Measurements from ENCODE around the gene P4HA2.

P4HA2 gene

GRCh38 chr5:132261881-132262845 is 34.5 kb upstream of the P4HA2 start:
- Histone ChIP-seq H3K27me3 (ENCODE audit: control insufficient read depth, insufficient read depth, low read length) (peaks cover 3% of the 10 kb centered on the region), H3K4me1 (ENCODE audit: control insufficient read depth, insufficient read depth, low read length) (peaks cover 2% of the 10 kb centered on the region), H3K36me3 (ENCODE audit: control insufficient read depth, insufficient read depth, low read length) (no peaks in the 10 kb centered on the region), H3K4me3 (ENCODE audit: low read depth, low read length) (no peak overlapping the region), H3K9me3 (ENCODE audit: control insufficient read depth, insufficient read depth, low read length) (no peaks in the 10 kb centered on the region), H3K9ac (ENCODE audit: low read depth, low read length) (no peak overlapping the region)

GRCh38 chr5:132260714-132261551 is 33.3 kb upstream of the P4HA2 start:
- H3K36me3 ChIP-seq (ENCODE audit: control insufficient read depth, insufficient read depth, low read length) = no peaks in the 10 kb centered on the region
- H3K9me3 ChIP-seq (ENCODE audit: control insufficient read depth, insufficient read depth, low read length) = no peaks in the 10 kb centered on the region
- H3K27me3 ChIP-seq (ENCODE audit: control insufficient read depth, insufficient read depth, low read length) = peaks cover 10% of the 10 kb centered on the region
- H3K4me1 ChIP-seq (ENCODE audit: control insufficient read depth, insufficient read depth, low read length) = peaks cover 2% of the 10 kb centered on the region
- H3K4me3 ChIP-seq (ENCODE audit: low read depth, low read length) = no peak overlapping the region
- H3K9ac ChIP-seq (ENCODE audit: low read depth, low read length) = no peak overlapping the region

- Histone ChIP-seq H3K4me1 (ENCODE audit: control insufficient read depth, insufficient read depth, low read length) (peaks cover 2% of the 10 kb centered on the region), H3K27me3 (ENCODE audit: control insufficient read depth, insufficient read depth, low read length) (peaks cover 10% of the 10 kb centered on the region), H3K9ac (ENCODE audit: low read depth, low read length) (no peak overlapping the region), H3K36me3 (ENCODE audit: control insufficient read depth, insufficient read depth, low read length) (no peaks in the 10 kb centered on the region), H3K9me3 (ENCODE audit: control insufficient read depth, insufficient read depth, low read length) (no peaks in the 10 kb centered on the region), H3K4me3 (ENCODE audit: low read depth, low read length) (no peak overlapping the region)
Measured at GRCh38 chr5:132260051-132260450, 32.4 kb upstream of the P4HA2 start.

DNA sequence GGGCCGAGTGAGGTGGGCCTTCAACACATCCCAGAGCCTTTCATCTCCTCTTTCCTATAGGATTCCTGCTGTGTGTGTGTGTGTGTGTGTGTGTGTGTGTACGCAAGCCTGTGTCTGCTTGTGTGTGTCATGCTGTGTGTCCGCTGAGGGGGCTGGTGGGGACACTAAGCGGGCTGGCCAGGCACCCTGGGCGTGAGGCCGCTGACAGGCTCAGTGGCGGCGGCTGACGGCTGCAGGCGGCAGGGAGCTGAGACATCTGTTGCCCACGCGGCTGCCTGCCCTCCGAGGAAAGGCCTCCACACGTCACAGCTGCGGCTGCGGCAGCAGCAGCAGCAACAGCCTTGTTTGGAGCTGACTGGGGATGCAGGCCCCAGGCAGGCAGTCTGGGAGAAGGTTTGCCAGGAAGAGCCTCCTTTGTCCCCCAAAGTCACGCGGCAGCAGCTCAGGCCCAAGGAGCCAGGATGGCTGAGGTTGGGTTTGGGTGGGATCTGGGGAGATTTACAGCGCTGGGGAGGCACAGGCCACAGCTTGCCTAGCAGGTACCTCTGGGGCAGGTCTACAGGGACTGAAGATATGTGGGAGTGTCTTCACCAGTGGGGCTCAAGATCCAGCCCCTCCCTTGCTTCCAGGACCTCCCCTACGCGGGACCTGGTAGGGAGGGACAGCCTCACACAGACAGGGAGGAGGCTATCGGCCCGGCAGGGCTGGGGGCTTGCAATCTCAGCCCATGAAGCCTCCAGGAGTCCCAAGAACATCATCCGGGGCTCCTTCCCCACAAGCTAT is 31.6 kb upstream of the P4HA2 start:
- Histone ChIP-seq H3K9me3 (ENCODE audit: control insufficient read depth, insufficient read depth, low read length) (no peaks in the 10 kb centered on the region), H3K4me1 (ENCODE audit: control insufficient read depth, insufficient read depth, low read length) (peaks cover 2% of the 10 kb centered on the region), H3K27me3 (ENCODE audit: control insufficient read depth, insufficient read depth, low read length) (peaks cover 10% of the 10 kb centered on the region), H3K9ac (ENCODE audit: low read depth, low read length) (no peak overlapping the region), H3K4me3 (ENCODE audit: low read depth, low read length) (no peak overlapping the region), H3K36me3 (ENCODE audit: control insufficient read depth, insufficient read depth, low read length) (no peaks in the 10 kb centered on the region)

DNA sequence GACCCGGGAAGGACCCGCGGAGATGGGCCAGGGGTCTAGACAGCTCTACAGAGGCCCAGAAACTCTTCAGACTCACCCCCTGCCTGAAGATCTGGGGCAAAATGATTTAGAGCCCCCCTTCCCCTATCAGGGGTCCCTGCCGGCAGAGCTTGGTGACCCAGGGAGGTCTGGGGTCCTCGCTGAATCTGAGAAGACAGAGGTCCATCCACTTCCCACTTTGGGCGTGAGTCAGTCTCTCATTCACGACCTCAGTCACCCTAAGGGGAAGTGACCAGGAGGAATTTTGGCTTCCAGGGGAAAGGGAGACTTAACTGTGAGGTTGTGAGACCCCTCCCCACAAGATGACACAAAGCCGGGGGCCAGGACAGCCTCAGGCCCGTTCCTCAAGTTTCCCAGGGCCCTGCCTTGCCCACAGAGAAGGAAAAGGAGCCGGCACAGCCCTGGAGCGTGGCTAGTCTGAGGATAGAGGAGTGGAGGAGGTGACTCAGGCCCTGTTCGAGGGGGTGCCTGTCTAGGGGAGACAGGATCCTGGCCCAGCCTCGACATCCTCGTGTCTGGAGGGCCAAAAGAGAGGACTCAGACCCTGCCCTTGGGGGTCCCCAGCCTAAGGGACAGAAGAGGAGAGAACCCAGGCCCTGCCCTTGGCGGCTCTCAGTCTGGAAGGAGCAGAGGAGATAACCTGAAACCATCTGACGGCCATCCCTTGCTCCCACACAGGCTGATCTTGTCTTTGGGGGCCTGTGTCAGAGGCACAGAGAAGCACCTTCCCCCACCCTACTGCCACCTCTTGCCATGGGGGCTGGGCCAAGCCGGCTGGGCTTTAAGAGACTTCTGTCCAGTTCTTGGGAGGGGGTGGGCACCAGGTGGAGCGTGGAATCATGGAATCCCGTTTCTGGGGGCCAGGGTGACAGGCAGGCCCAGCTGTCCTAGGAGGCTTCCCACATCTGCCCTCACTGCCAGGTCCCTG is 30.7 kb upstream of the P4HA2 start:
- H3K27me3 ChIP-seq (ENCODE audit: control insufficient read depth, insufficient read depth, low read length) = peaks cover 10% of the 10 kb centered on the region
- peak overlapping the region; percentile 49 for H3K4me3 ChIP-seq (ENCODE audit: low read depth, low read length)
- H3K36me3 ChIP-seq (ENCODE audit: control insufficient read depth, insufficient read depth, low read length) = no peaks in the 10 kb centered on the region
- peak overlapping the region; percentile 12 for H3K9ac ChIP-seq (ENCODE audit: low read depth, low read length)
- peaks cover 2% of the 10 kb centered on the region for H3K4me1 ChIP-seq (ENCODE audit: control insufficient read depth, insufficient read depth, low read length)
- H3K9me3 ChIP-seq (ENCODE audit: control insufficient read depth, insufficient read depth, low read length) = no peaks in the 10 kb centered on the region

GRCh38 chr5:132257131-132258101 is 29.8 kb upstream of the P4HA2 start, which contains the start of gene PDLIM4:
PDLIM4 (plus strand) TSS chr5:132257696; CDS start chr5:132257735, 39 bp downstream.
- H3K4me1 ChIP-seq (ENCODE audit: control insufficient read depth, insufficient read depth, low read length) = peaks cover 2% of the 10 kb centered on the region
- H3K4me3 ChIP-seq (ENCODE audit: low read depth, low read length) = peak within 1 kb of the TSS; percentile 70
- H3K36me3 ChIP-seq (ENCODE audit: control insufficient read depth, insufficient read depth, low read length) = no peaks in the 10 kb centered on the region
- H3K9me3 ChIP-seq (ENCODE audit: control insufficient read depth, insufficient read depth, low read length) = no peaks in the 10 kb centered on the region
- peaks cover 10% of the 10 kb centered on the region for H3K27me3 ChIP-seq (ENCODE audit: control insufficient read depth, insufficient read depth, low read length)
- peak within 1 kb of the TSS; percentile 41 for H3K9ac ChIP-seq (ENCODE audit: low read depth, low read length)

DNA sequence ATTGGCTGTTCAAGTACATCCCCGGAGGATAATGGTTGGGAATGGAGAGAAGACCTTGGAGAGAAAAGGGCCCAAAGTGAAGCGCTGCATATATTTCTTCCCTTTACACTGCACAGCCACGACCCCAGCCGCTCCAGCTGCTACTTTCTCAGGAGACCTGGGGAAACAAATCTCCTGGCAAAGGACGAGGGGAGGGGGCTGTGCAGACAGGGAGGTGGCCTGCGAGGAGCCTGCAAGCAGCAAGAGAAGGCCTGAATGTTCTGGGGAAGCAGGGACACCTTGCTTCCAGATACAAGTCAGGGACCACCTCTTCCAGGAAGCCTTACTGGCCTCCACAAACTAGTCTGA is 29.1 kb upstream of the P4HA2 start:
- peaks cover 10% of the 10 kb centered on the region for H3K27me3 ChIP-seq (ENCODE audit: control insufficient read depth, insufficient read depth, low read length)
- no peaks in the 10 kb centered on the region for H3K9me3 ChIP-seq (ENCODE audit: control insufficient read depth, insufficient read depth, low read length)
- H3K9ac ChIP-seq (ENCODE audit: low read depth, low read length) = peak overlapping the region; percentile 41
- H3K4me3 ChIP-seq (ENCODE audit: low read depth, low read length) = peak overlapping the region; percentile 70
- H3K36me3 ChIP-seq (ENCODE audit: control insufficient read depth, insufficient read depth, low read length) = no peaks in the 10 kb centered on the region
- peaks cover 2% of the 10 kb centered on the region for H3K4me1 ChIP-seq (ENCODE audit: control insufficient read depth, insufficient read depth, low read length)

- Histone ChIP-seq H3K9ac (ENCODE audit: low read depth, low read length) (no peak overlapping the region), H3K27me3 (ENCODE audit: control insufficient read depth, insufficient read depth, low read length) (peaks cover 10% of the 10 kb centered on the region), H3K36me3 (ENCODE audit: control insufficient read depth, insufficient read depth, low read length) (no peaks in the 10 kb centered on the region), H3K4me3 (ENCODE audit: low read depth, low read length) (peak overlapping the region; percentile 70), H3K4me1 (ENCODE audit: control insufficient read depth, insufficient read depth, low read length) (peaks cover 2% of the 10 kb centered on the region), H3K9me3 (ENCODE audit: control insufficient read depth, insufficient read depth, low read length) (no peaks in the 10 kb centered on the region)
Measured at GRCh38 chr5:132256086-132256782, 28.6 kb upstream of the P4HA2 start.

DNA sequence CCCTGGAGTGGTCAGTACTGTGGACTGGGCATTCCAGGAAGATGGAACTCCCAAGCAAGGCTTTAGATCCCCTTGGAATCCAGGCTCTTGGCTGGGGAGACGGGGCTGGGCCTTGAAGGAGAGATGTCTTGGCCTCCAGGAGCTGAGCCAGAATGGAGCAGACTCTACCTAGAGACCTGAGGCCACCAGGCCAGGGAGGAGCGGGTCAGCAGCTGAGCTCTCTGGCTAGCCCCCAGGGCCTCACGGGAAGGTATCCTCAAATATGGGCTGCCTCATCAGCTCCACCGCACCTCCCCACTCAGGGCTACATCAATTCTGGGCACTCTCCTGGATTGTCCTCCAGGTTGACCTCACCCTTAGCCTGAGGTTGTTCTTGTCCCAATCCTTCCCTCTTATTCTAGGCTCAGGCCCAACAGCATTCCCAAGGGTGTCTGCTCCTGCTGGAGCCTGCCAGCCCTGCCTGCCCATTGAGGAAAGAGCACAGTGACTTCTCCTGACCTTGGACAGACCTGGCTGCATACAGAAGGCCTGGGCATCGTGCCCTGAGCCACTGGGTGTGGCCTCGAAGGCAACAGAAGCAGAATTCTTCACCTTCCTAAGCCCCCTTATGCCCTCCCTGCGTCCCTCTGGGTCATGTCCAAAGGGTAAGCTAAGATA is 26.8 kb upstream of the P4HA2 start:
- Histone ChIP-seq H3K9me3 (ENCODE audit: control insufficient read depth, insufficient read depth, low read length) (no peaks in the 10 kb centered on the region), H3K27me3 (ENCODE audit: control insufficient read depth, insufficient read depth, low read length) (peaks cover 10% of the 10 kb centered on the region), H3K4me3 (ENCODE audit: low read depth, low read length) (no peak overlapping the region)

More for the DNA sequence above, 26.8 kb upstream of the P4HA2 start:
- peaks cover 2% of the 10 kb centered on the region for H3K4me1 ChIP-seq (ENCODE audit: control insufficient read depth, insufficient read depth, low read length)
- H3K9ac ChIP-seq (ENCODE audit: low read depth, low read length) = no peak overlapping the region
- H3K36me3 ChIP-seq (ENCODE audit: control insufficient read depth, insufficient read depth, low read length) = no peaks in the 10 kb centered on the region

Data from iPS-15b (cell line).